ENCODE measurements around the gene HSD11B1.
A peak's percentile ranks its signal among the peaks of the same experiment; 100 is the strongest.

HSD11B1 gene

GRCh38 chr1:209751627-209752231 is 47.1 kb downstream of the HSD11B1 start:
- H4K20me1 ChIP-seq (ENCODE audit: insufficient read depth, low read length, poor library complexity, severe bottlenecking) = no peaks in the 10 kb centered on the region
- H3K9me2 ChIP-seq (replicated peaks; ENCODE audit: low read depth, low read length) = no peaks in the 10 kb centered on the region
- no peak overlapping the region for H3K4me3 ChIP-seq (ENCODE audit: low read length, poor library complexity, severe bottlenecking)
- H2AFZ ChIP-seq (ENCODE audit: low read length) = peak overlapping the region; percentile 42
- H3K36me3 ChIP-seq (ENCODE audit: insufficient read depth, low read length) = no peaks in the 10 kb centered on the region
- H3K27me3 ChIP-seq (ENCODE audit: insufficient read depth, low read length, poor library complexity, severe bottlenecking) = no peaks in the 10 kb centered on the region
- H3K4me1 ChIP-seq (ENCODE audit: insufficient read depth, low read length, poor library complexity, severe bottlenecking) = peaks cover 25% of the 10 kb centered on the region
- H3K9ac ChIP-seq (ENCODE audit: low read depth, low read length, poor library complexity, severe bottlenecking) = no peak overlapping the region
- H3K9me3 ChIP-seq (ENCODE audit: insufficient read depth, low read depth, low read length) = no peaks in the 10 kb centered on the region
- peaks cover 11% of the 10 kb centered on the region for H3F3A ChIP-seq (ENCODE audit: low read depth)
- peak overlapping the region; percentile 7 for H3K4me2 ChIP-seq (ENCODE audit: low read depth, low read length, poor library complexity, severe bottlenecking)
- peaks cover 3% of the 10 kb centered on the region for H3K79me2 ChIP-seq (ENCODE audit: insufficient read depth, low read length)
- no peak for TF ChIP-seq EZH2phosphoT487 (IDR thresholded peaks at IDR 0.05; ENCODE audit: borderline replicate concordance)
- TF ChIP-seq, protein P1, sequence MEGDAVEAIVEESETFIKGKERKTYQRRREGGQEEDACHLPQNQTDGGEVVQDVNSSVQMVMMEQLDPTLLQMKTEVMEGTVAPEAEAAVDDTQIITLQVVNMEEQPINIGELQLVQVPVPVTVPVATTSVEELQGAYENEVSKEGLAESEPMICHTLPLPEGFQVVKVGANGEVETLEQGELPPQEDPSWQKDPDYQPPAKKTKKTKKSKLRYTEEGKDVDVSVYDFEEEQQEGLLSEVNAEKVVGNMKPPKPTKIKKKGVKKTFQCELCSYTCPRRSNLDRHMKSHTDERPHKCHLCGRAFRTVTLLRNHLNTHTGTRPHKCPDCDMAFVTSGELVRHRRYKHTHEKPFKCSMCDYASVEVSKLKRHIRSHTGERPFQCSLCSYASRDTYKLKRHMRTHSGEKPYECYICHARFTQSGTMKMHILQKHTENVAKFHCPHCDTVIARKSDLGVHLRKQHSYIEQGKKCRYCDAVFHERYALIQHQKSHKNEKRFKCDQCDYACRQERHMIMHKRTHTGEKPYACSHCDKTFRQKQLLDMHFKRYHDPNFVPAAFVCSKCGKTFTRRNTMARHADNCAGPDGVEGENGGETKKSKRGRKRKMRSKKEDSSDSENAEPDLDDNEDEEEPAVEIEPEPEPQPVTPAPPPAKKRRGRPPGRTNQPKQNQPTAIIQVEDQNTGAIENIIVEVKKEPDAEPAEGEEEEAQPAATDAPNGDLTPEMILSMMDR (conservative IDR thresholded peaks at IDR 0.05; ENCODE audit: low read length) = no peak

- Histone ChIP-seq H3K9ac (ENCODE audit: low read depth, low read length, poor library complexity, severe bottlenecking) (no peak overlapping the region), H3K9me3 (ENCODE audit: insufficient read depth, low read depth, low read length) (no peaks in the 10 kb centered on the region), H3K9me2 (replicated peaks; ENCODE audit: low read depth, low read length) (no peaks in the 10 kb centered on the region), H4K20me1 (ENCODE audit: insufficient read depth, low read length, poor library complexity, severe bottlenecking) (peaks cover 5% of the 10 kb centered on the region), H3K4me1 (ENCODE audit: insufficient read depth, low read length, poor library complexity, severe bottlenecking) (peaks cover 33% of the 10 kb centered on the region), H3K79me2 (ENCODE audit: insufficient read depth, low read length) (peaks cover 14% of the 10 kb centered on the region), H3K36me3 (ENCODE audit: insufficient read depth, low read length) (no peaks in the 10 kb centered on the region), H3K4me3 (ENCODE audit: low read length, poor library complexity, severe bottlenecking) (no peak overlapping the region), H3F3A (ENCODE audit: low read depth) (peaks cover 14% of the 10 kb centered on the region), H3K27me3 (ENCODE audit: insufficient read depth, low read length, poor library complexity, severe bottlenecking) (no peaks in the 10 kb centered on the region), H3K4me2 (ENCODE audit: low read depth, low read length, poor library complexity, severe bottlenecking) (no peak overlapping the region), H2AFZ (ENCODE audit: low read length) (no peak overlapping the region)
- TF ChIP-seq EZH2phosphoT487 (IDR thresholded peaks at IDR 0.05; ENCODE audit: borderline replicate concordance) = no peak
These were observed 48.2 kb downstream of the HSD11B1 start for GRCh38 chr1:209752890-209753289.

DNA sequence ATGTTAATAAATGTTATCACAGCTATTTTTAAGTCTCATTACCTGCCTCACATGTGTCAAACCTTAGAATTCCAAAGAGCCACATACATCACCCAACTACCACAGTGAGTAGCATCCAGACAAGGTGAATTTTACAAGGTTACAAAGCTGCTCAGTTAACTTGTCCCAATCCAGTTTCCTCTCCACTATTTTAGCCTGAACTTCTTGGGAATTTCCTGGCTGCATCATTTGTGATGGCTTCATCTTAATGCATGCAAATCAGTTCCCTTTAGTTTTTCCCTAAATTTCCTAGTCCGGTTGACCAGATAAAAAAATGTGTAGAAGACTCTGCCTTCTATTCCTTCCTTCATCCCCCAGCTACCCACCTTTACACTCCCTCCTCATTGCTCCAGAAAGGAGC is 50.6 kb downstream of the HSD11B1 start:
- peak overlapping the region; percentile 54 for H2AFZ ChIP-seq (ENCODE audit: low read length)
- H3K4me2 ChIP-seq (ENCODE audit: low read depth, low read length, poor library complexity, severe bottlenecking) = peak overlapping the region; percentile 100
- H3K27me3 ChIP-seq (ENCODE audit: insufficient read depth, low read length, poor library complexity, severe bottlenecking) = no peaks in the 10 kb centered on the region
- H3K9me2 ChIP-seq (replicated peaks; ENCODE audit: low read depth, low read length) = no peaks in the 10 kb centered on the region
- no peaks in the 10 kb centered on the region for H3K9me3 ChIP-seq (ENCODE audit: insufficient read depth, low read depth, low read length)
- H3K79me2 ChIP-seq (ENCODE audit: insufficient read depth, low read length) = peaks cover 38% of the 10 kb centered on the region
- H4K20me1 ChIP-seq (ENCODE audit: insufficient read depth, low read length, poor library complexity, severe bottlenecking) = peaks cover 25% of the 10 kb centered on the region
- H3K4me3 ChIP-seq (ENCODE audit: low read length, poor library complexity, severe bottlenecking) = peak overlapping the region; percentile 96
- TF ChIP-seq EZH2phosphoT487 (IDR thresholded peaks at IDR 0.05; ENCODE audit: borderline replicate concordance) = no peak
- TF ChIP-seq, protein P1 (conservative IDR thresholded peaks at IDR 0.05; ENCODE audit: low read length) = no peak
- H3K4me1 ChIP-seq (ENCODE audit: insufficient read depth, low read length, poor library complexity, severe bottlenecking) = peaks cover 56% of the 10 kb centered on the region
- H3K9ac ChIP-seq (ENCODE audit: low read depth, low read length, poor library complexity, severe bottlenecking) = peak overlapping the region; percentile 98
- peaks cover 6% of the 10 kb centered on the region; the same call in 1 of the 2 replicates for H3K36me3 ChIP-seq (ENCODE audit: insufficient read depth, low read length)
- H3F3A ChIP-seq (ENCODE audit: low read depth) = peaks cover 14% of the 10 kb centered on the region

Measured in Loucy (cell line).